Peyer's patch (tissue), 4 donors: ENCODE results near the gene ELOVL6.
"Not testable (repeated sequence)": the region's sequence is repeated elsewhere in the genome, so short reads cannot be mapped to it uniquely, and the experiment has no call there.

Source experiments
- CTCF ChIP-seq, 6 experiments: fragments of 450-650 bp in 4 of 6; fragments of 200-600 bp in 2 of 6; sonication (generic) in 1 of 6; IDR thresholded peaks; one replicate each; pipeline ENCODE4 v1.5.1; 2017 to 2019; ENCODE audit warnings: antibody characterized with exemption in 6 of 6, mild to moderate bottlenecking in 3 of 6, moderate library complexity in 1 of 6
- POLR2A ChIP-seq, 2 donors: fragments of 450-650 bp; IDR thresholded peaks; one replicate each; pipeline ENCODE4 v1.5.1; 2017; ENCODE audit warnings: antibody characterized with exemption in 2 of 2, mild to moderate bottlenecking in 2 of 2, moderate library complexity in 2 of 2

- TF ChIP-seq CTCF, POLR2A (IDR thresholded peaks at IDR 0.05): not testable (repeated sequence)
These were observed 159.3 kb downstream of the ELOVL6 start for GRCh38 chr4:110039164-110039563.
